Spleen (tissue), 11 donors: ENCODE measurements around the gene ACER1. TPM values are rescaled to one million over a fixed set of nuclear protein-coding genes. Genes with fewer than 3 reads are reported as not detected.

ENCODE experiments used
- DNase-seq: peaks from one replicate; pipeline ENCODE4 v3.0.0-alpha.2; 2020
- H3K27ac ChIP-seq, 8 donors: fragments of 200-600 bp; sonication (generic) in 7 of 8; 1 replicate in 4 of 8; 2 replicates in 4 of 8; pipeline versions ENCODE4 v1.5.0 to v1.8.0; 2016 to 2021; ENCODE audit warnings: inconsistent platforms in 4 of 8, mild to moderate bottlenecking in 4 of 8, moderate library complexity in 1 of 8
- H3K27me3 ChIP-seq, 7 donors: fragments of 200-600 bp; sonication (generic) in 6 of 7; replicated peaks in 1 of 7; 1 replicate in 4 of 7; 2 replicates in 3 of 7; pipeline versions ENCODE4 v1.5.0 to v1.8.0; 2016 to 2021; ENCODE audit warnings: inconsistent platforms in 3 of 7, mild to moderate bottlenecking in 1 of 7
- H3K36me3 ChIP-seq, 6 donors: fragments of 200-600 bp; sonication (generic) in 5 of 6; 1 replicate in 4 of 6; 2 replicates in 2 of 6; pipeline versions ENCODE4 v1.5.0 to v1.8.0; 2016 to 2021; ENCODE audit warnings: inconsistent platforms in 2 of 6
- H3K4me1 ChIP-seq, 6 donors: fragments of 200-600 bp; sonication (generic) in 5 of 6; 1 replicate in 3 of 6; 2 replicates in 3 of 6; pipeline versions ENCODE4 v1.5.0 to v1.8.0; 2016 to 2021; ENCODE audit warnings: inconsistent platforms in 3 of 6
- H3K4me3 ChIP-seq, 8 donors: fragments of 200-600 bp; sonication (generic) in 7 of 8; 1 replicate in 4 of 8; 2 replicates in 4 of 8; pipeline versions ENCODE4 v1.5.0 to v1.8.0; 2016 to 2021; ENCODE audit warnings: inconsistent platforms in 4 of 8, mild to moderate bottlenecking in 4 of 8, moderate library complexity in 2 of 8
- H3K9me3 ChIP-seq, 8 donors: fragments of 200-600 bp; sonication (generic) in 7 of 8; 1 replicate in 4 of 8; 2 replicates in 4 of 8; pipeline versions ENCODE4 v1.5.0 to v1.8.0; 2016 to 2021; ENCODE audit warnings: inconsistent platforms in 4 of 8
- POLR2A ChIP-seq, 3 donors: fragments of 450-650 bp; IDR thresholded peaks; one replicate each; pipeline ENCODE4 v1.5.1; 2017; ENCODE audit warnings: antibody characterized with exemption in 3 of 3, mild to moderate bottlenecking in 1 of 3
- POLR2AphosphoS5 ChIP-seq, 3 donors: sonication (generic); formaldehyde crosslinking; IDR thresholded peaks; one replicate each; pipeline ENCODE4 v1.5.1; 2017; ENCODE audit warnings: antibody characterized with exemption in 3 of 3
- WGBS, 5 donors: extraction: QIAGEN DNeasy Blood & Tissue Kit in 3 of 5; methylation state at CpG; one replicate each; pipeline versions ENCODE4 v1.1.5 to v1.1.7; 2013 to 2018; 5-methylcytosine and 5-hydroxymethylcytosine counted together
- intact Hi-C: fragments of 100-400 bp; cut with DNase I; formaldehyde crosslinking; loops from one replicate; pipeline ENCODE4 v1.15.0; 2023; ENCODE audit warnings: low total_unique reads
- polyA plus RNA-seq, 3 donors: library from polyadenylated mRNA; stranded (reverse); fragments of 200-250 nt; gene quantifications; one replicate each; pipeline ENCODE4 v1.2.1, GENCODE V29; 2013
- total RNA-seq, 7 donors: library from RNA; depleted of rRNA in 3 of 7; stranded (reverse); fragments of >200 nt in 3 of 7; fragmentation: NEBNext Ultra II Directional in 4 of 7; extraction: Animal tissue kit (Norgen Biotek cat#: 25700) in 4 of 7; gene quantifications; one replicate each; pipeline versions ENCODE4 v1.1.0 to v1.2.1, GENCODE V29; 2016 to 2021
- TF ChIP-seq, protein P1 (sequence below), 11 experiments: fragments of 200-600 bp in 7 of 11; fragments of 450-650 bp in 4 of 11; sonication (generic) in 4 of 11; IDR thresholded peaks in 8 of 11; conservative IDR thresholded peaks in 3 of 11; 1 replicate in 7 of 11; 2 replicates in 4 of 11; pipeline versions ENCODE4 v1.4.0 to v1.8.0; 2016 to 2021; ENCODE audit warnings: antibody characterized with exemption in 11 of 11, inconsistent platforms in 4 of 11, mild to moderate bottlenecking in 1 of 11
- donor health status: healthy with polysubstance abuse.
- donor health status: DM: no; HTN: no; CAD: no; lungs with moderate emphysema.
- donor health status: DM: no; HTN: no; CAD: no.
- donor health status: Bipolar disorder and iron deficiency.
- donor health status: healthy.
- donor health status: DM: no; HTN: no; CAD: no.
- donor health status: DM: yes; HTN: yes; CAD: no.

The ACER1 gene
- total and polyA plus RNA-seq, 10 donors: 0.11 to 0.66 (median 0.19) TPM; not detected in 5

GRCh38 chr19:6378486-6378885 is 45.1 kb upstream of the ACER1 start:
- H3K4me3 ChIP-seq: no peak overlapping the region
- H3K27ac ChIP-seq: no peak overlapping the region
- peaks cover 0 to 5% (median 1%) of the 10 kb centered on the region in 8 donors for H3K9me3 ChIP-seq
- peaks cover 5 to 9% (median 7%) of the 10 kb centered on the region in 6 donors for H3K4me1 ChIP-seq
- no peak for DNase-seq
- intact Hi-C loops: no loop called here
- H3K36me3 ChIP-seq: peaks cover 14 to 75% (median 49%) of the 10 kb centered on the region in 6 donors
- 87 to 95% (median 91%) methylated on average over 9 of the region's 9 CpGs for WGBS, 5 donors
- H3K27me3 ChIP-seq: no peaks in the 10 kb centered on the region
- TF ChIP-seq POLR2AphosphoS5 (IDR thresholded peaks at IDR 0.05) (no peak), POLR2A (IDR thresholded peaks at IDR 0.05) (no peak)
- TF ChIP-seq, protein P1, sequence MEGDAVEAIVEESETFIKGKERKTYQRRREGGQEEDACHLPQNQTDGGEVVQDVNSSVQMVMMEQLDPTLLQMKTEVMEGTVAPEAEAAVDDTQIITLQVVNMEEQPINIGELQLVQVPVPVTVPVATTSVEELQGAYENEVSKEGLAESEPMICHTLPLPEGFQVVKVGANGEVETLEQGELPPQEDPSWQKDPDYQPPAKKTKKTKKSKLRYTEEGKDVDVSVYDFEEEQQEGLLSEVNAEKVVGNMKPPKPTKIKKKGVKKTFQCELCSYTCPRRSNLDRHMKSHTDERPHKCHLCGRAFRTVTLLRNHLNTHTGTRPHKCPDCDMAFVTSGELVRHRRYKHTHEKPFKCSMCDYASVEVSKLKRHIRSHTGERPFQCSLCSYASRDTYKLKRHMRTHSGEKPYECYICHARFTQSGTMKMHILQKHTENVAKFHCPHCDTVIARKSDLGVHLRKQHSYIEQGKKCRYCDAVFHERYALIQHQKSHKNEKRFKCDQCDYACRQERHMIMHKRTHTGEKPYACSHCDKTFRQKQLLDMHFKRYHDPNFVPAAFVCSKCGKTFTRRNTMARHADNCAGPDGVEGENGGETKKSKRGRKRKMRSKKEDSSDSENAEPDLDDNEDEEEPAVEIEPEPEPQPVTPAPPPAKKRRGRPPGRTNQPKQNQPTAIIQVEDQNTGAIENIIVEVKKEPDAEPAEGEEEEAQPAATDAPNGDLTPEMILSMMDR (IDR thresholded peaks at IDR 0.05 in 8 of 11, conservative IDR thresholded peaks at IDR 0.05 in 3 of 11): no peak

DNA sequence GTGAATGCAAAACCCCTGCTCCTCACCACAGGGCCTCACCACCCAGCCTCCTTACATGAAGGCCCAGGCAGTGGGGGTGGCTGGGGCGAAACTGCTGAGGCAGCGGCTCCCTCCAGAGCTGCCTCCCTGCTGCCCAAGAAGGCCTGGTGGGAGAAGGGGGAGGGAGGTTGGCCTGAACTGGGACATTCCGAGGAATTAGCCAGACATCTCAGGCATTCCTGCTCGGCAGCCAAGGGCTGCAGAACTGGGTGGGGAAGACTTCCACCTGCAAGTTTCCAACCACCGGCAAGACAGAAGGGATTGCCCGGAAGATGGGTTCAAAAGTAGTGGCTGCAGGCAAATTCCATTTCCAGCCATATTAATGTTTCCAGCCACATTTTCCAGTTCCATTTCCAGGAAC is 44.6 kb upstream of the ACER1 start:
- intact Hi-C loops: no loop called here
- 73 to 90% (median 89%) methylated on average over 4 to 6 of the region's 6 CpGs for WGBS, 5 donors
- no peaks in the 10 kb centered on the region for H3K27me3 ChIP-seq
- no peak for DNase-seq
- H3K9me3 ChIP-seq: peaks cover 0 to 5% (median 1%) of the 10 kb centered on the region in 8 donors
- H3K36me3 ChIP-seq: peaks cover 14 to 70% (median 45%) of the 10 kb centered on the region in 6 donors
- H3K27ac ChIP-seq: no peak overlapping the region
- H3K4me3 ChIP-seq: no peak overlapping the region
- TF ChIP-seq POLR2A (IDR thresholded peaks at IDR 0.05): no peak
- TF ChIP-seq, protein P1 (IDR thresholded peaks at IDR 0.05 in 8 of 11, conservative IDR thresholded peaks at IDR 0.05 in 3 of 11): no peak
- peak in 1 of 3 donors; percentile 43 for TF ChIP-seq POLR2AphosphoS5 (IDR thresholded peaks at IDR 0.05)
- peaks cover 5 to 11% (median 8%) of the 10 kb centered on the region in 6 donors for H3K4me1 ChIP-seq

GRCh38 chr19:6376512-6377190 is 43.2 kb upstream of the ACER1 start:
- H3K4me1 ChIP-seq: peaks cover 5 to 19% (median 15%) of the 10 kb centered on the region in 6 donors
- WGBS, 5 donors: 77 to 85% (median 81%) methylated on average over 19 of the region's 19 CpGs
- intact Hi-C loops: no loop called here

DNA sequence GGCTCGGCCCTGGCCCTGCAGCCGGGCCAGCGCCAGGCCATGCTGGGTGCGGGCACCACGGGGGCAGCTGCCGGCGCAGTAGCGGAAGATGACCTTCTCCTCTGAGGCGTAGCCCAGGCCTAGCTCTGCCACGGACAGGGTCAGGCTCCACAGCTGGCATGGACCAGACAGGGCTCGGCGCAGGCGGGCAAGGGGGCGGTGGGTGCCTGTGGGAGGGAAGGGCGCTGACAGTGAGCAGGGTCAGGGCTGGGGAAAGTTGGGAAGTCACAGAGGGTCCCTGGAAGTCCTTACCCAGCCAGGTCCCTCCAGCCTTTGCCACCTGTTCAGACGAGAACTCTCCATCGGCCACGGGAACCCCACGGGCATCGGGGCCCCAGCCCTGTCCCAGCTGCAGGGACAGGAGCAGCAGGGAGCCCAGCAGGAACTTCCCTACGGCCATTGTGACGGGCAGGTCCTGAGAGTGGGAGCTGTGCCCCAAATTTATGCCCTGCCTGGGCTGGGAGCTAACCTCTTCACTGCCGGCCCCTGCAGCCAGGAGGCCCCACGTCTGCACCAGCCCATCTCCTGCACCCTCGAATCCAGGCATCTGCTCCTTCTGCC is 42.1 kb upstream of the ACER1 start, which contains the start of gene PSPN:
PSPN (minus strand) TSS at position 523 of the 600 bp plus-strand sequence; CDS start at position 439, 84 bp downstream.
- Histone ChIP-seq H3K4me1 (peaks cover 5 to 20% (median 15%) of the 10 kb centered on the region in 6 donors), H3K27me3 (no peaks in the 10 kb centered on the region), H3K27ac (no peak within 1 kb of the TSS), H3K4me3 (no peak within 1 kb of the TSS), H3K9me3 (peaks cover 0 to 5% (median 0%) of the 10 kb centered on the region in 8 donors), H3K36me3 (peaks cover 5 to 45% (median 20%) of the 10 kb centered on the region in 6 donors)
- intact Hi-C loops: no loop called here
- DNase-seq: no peak
- peak in 1 of 3 donors; percentile 36 for TF ChIP-seq POLR2AphosphoS5 (IDR thresholded peaks at IDR 0.05)
- TF ChIP-seq, protein P1 (IDR thresholded peaks at IDR 0.05 in 8 of 11, conservative IDR thresholded peaks at IDR 0.05 in 3 of 11): no peak
- WGBS, 5 donors: 87 to 92% (median 90%) methylated on average over 7 to 25 of the region's 25 CpGs

More at GRCh38 chr19:6376512-6377190, 43.2 kb upstream of the ACER1 start:
- H3K27ac ChIP-seq: no peak overlapping the region
- no peak overlapping the region for H3K4me3 ChIP-seq
- TF ChIP-seq POLR2A (IDR thresholded peaks at IDR 0.05): no peak
- TF ChIP-seq POLR2AphosphoS5 (IDR thresholded peaks at IDR 0.05): peak in 1 of 3 donors; percentile 33
- no peak for DNase-seq
- H3K27me3 ChIP-seq: no peaks in the 10 kb centered on the region
- H3K9me3 ChIP-seq: peaks cover 0 to 5% (median 1%) of the 10 kb centered on the region in 8 donors
- H3K36me3 ChIP-seq: peaks cover 14 to 56% (median 32%) of the 10 kb centered on the region in 6 donors
